Small intestine (tissue), 7 donors: Measurements from ENCODE around the gene HOXB9. TPM values are rescaled to one million over a fixed set of nuclear protein-coding genes. Genes with fewer than 3 reads are reported as not detected.

Source experiments
- DNase-seq, 2 donors: peaks; one replicate each; pipeline versions ENCODE4 v3.0.0 to v3.0.0-alpha.2; 2013
- FAIRE-seq: peaks from 2 replicates; lab custom pipeline; 2012; peaks lifted over from hg19 to GRCh38; lab: Jason Lieb, UNC
- H3K27ac ChIP-seq, 3 donors: one replicate each; pipeline ENCODE4 v1.5.1; 2013; ENCODE audit warnings: low read length in 2 of 3, mild to moderate bottlenecking in 2 of 3, control low read depth in 1 of 3, inconsistent platforms in 1 of 3, low read depth in 1 of 3, moderate library complexity in 1 of 3
- H3K27me3 ChIP-seq, 3 donors: one replicate each; pipeline ENCODE4 v1.6.1; 2013; ENCODE audit warnings: low read length in 3 of 3, inconsistent platforms in 1 of 3; ENCODE audit not compliant: control insufficient read depth in 3 of 3, insufficient read depth in 3 of 3
- H3K36me3 ChIP-seq, 3 donors: one replicate each; pipeline ENCODE4 v1.6.1; 2013; ENCODE audit warnings: low read length in 3 of 3, inconsistent platforms in 1 of 3, low read depth in 1 of 3, mild to moderate bottlenecking in 1 of 3, moderate library complexity in 1 of 3; ENCODE audit not compliant: control insufficient read depth in 3 of 3, insufficient read depth in 2 of 3
- H3K4me1 ChIP-seq, 3 donors: one replicate each; pipeline ENCODE4 v1.6.1; 2013; ENCODE audit warnings: low read length in 2 of 3, inconsistent platforms in 1 of 3, low read depth in 1 of 3, mild to moderate bottlenecking in 1 of 3, moderate library complexity in 1 of 3; ENCODE audit not compliant: control insufficient read depth in 3 of 3, insufficient read depth in 2 of 3
- H3K4me3 ChIP-seq, 3 donors: one replicate each; pipeline ENCODE4 v1.5.1; 2013; ENCODE audit warnings: low read length in 3 of 3, control low read depth in 1 of 3, inconsistent platforms in 1 of 3, low read depth in 1 of 3, mild to moderate bottlenecking in 1 of 3, moderate library complexity in 1 of 3
- H3K9me3 ChIP-seq, 2 donors: one replicate each; pipeline ENCODE4 v1.6.1; 2013; ENCODE audit warnings: low read depth in 1 of 2, low read length in 1 of 2; ENCODE audit not compliant: control insufficient read depth in 2 of 2, insufficient read depth in 1 of 2
- WGBS, 3 donors: extraction: QIAGEN DNeasy Blood & Tissue Kit; methylation state at CpG; one replicate each; pipeline ENCODE4 v1.1.7; 2013; 5-methylcytosine and 5-hydroxymethylcytosine counted together
- polyA plus RNA-seq, 4 donors: library from polyadenylated mRNA; stranded (reverse) in 3 of 4; unstranded in 1 of 4; fragments of 200-250 nt in 3 of 4; fragments of 120-200 nt in 1 of 4; gene quantifications; one replicate each; pipeline versions ENCODE4 v1.2.1 to v1.2.3, GENCODE V29; 2013
- donor health status: healthy with polysubstance abuse.
- donor health status: control.
- donor health status: control.
- donor health status: Bipolar disorder and iron deficiency.
- donor health status: healthy.

Gene HOXB9
- polyA plus RNA-seq, 4 donors, result 0.07 to 16.7 (median 0.54) TPM; not detected in 1

- H3K36me3 ChIP-seq, result no peaks in the 10 kb centered on the region
- FAIRE-seq (no peak), DNase-seq (no peak)
- no peak overlapping the region for H3K27ac ChIP-seq
- peaks cover 14 to 98% (median 61%) of the 10 kb centered on the region in 3 donors for H3K27me3 ChIP-seq
- H3K4me3 ChIP-seq, result peak overlapping the region in 1 of 3 donors; percentile 8
- H3K9me3 ChIP-seq, result no peaks in the 10 kb centered on the region
- peaks cover 0 to 17% (median 0%) of the 10 kb centered on the region in 3 donors for H3K4me1 ChIP-seq
- WGBS, 3 donors, result 14 to 35% (median 24%) methylated on average over 17 of the region's 17 CpGs
These were observed 10.0 kb downstream of the HOXB9 start for GRCh38 chr17:48615963-48616716.

GRCh38 chr17:48615047-48615962, 10.9 kb downstream of the HOXB9 start, which contains the start of gene HOXB8:
TSS of gene HOXB8 (minus strand) at chr17:48615292. CDS start at chr17:48614704, 588 bp downstream.
- FAIRE-seq (no peak), DNase-seq (no peak)
- peaks cover 14 to 98% (median 53%) of the 10 kb centered on the region in 3 donors for H3K27me3 ChIP-seq
- H3K36me3 ChIP-seq, result no peaks in the 10 kb centered on the region
- H3K4me3 ChIP-seq, result peak within 1 kb of the TSS; percentile 7 to 41 (median 21)
- 16 to 19% (median 16%) methylated on average over 41 of the region's 41 CpGs for WGBS, 3 donors
- no peak within 1 kb of the TSS for H3K27ac ChIP-seq
- no peaks in the 10 kb centered on the region for H3K9me3 ChIP-seq
- peaks cover 0 to 23% (median 0%) of the 10 kb centered on the region in 3 donors for H3K4me1 ChIP-seq

GRCh38 chr17:48613862-48614694, 12.1 kb downstream of the HOXB9 start:
- H3K4me3 ChIP-seq, result peak overlapping the region; percentile 7 to 41 (median 21)
- H3K27me3 ChIP-seq, result peaks cover 14 to 98% (median 51%) of the 10 kb centered on the region in 3 donors
- DNase-seq (no peak), FAIRE-seq (no peak)
- H3K4me1 ChIP-seq, result peaks cover 0 to 21% (median 0%) of the 10 kb centered on the region in 3 donors
- H3K27ac ChIP-seq, result no peak overlapping the region
- 5 to 8% (median 8%) methylated on average over 55 of the region's 55 CpGs for WGBS, 3 donors
- no peaks in the 10 kb centered on the region for H3K9me3 ChIP-seq
- H3K36me3 ChIP-seq, result no peaks in the 10 kb centered on the region

- FAIRE-seq (no peak), DNase-seq (peak in 1 of 2 donors; percentile 62)
- H3K36me3 ChIP-seq, result no peaks in the 10 kb centered on the region
- peaks cover 14 to 98% (median 53%) of the 10 kb centered on the region in 3 donors for H3K27me3 ChIP-seq
- 2 to 10% (median 9%) methylated on average over 61 to 67 of the region's 67 CpGs for WGBS, 3 donors
- H3K4me1 ChIP-seq, result peaks cover 0 to 16% (median 0%) of the 10 kb centered on the region in 3 donors
- peak overlapping the region; percentile 16 to 36 (median 25) for H3K4me3 ChIP-seq
- H3K9me3 ChIP-seq, result no peaks in the 10 kb centered on the region
- peak overlapping the region in 1 of 3 donors; percentile 62 for H3K27ac ChIP-seq
These were observed 13.1 kb downstream of the HOXB9 start for GRCh38 chr17:48612854-48613691.

GRCh38 chr17:48612456-48612853, 13.7 kb downstream of the HOXB9 start:
- 7 to 10% (median 9%) methylated on average over 15 of the region's 15 CpGs for WGBS, 3 donors
- Histone ChIP-seq H3K36me3 (peaks cover 0 to 3% (median 0%) of the 10 kb centered on the region in 3 donors), H3K4me1 (peaks cover 0 to 16% (median 0%) of the 10 kb centered on the region in 3 donors), H3K27me3 (peaks cover 10 to 98% (median 47%) of the 10 kb centered on the region in 3 donors), H3K27ac (peak overlapping the region in 1 of 3 donors; percentile 24), H3K4me3 (peak overlapping the region; percentile 16 to 30 (median 25)), H3K9me3 (no peaks in the 10 kb centered on the region)
- no peak for FAIRE-seq
- no peak for DNase-seq

- H3K4me1 ChIP-seq, result peaks cover 0 to 16% (median 0%) of the 10 kb centered on the region in 3 donors
- WGBS, 3 donors, result 10 to 13% (median 13%) methylated on average over 32 to 36 of the region's 36 CpGs
- peaks cover 0 to 7% (median 0%) of the 10 kb centered on the region in 3 donors for H3K36me3 ChIP-seq
- H3K27me3 ChIP-seq, result peaks cover 11 to 97% (median 45%) of the 10 kb centered on the region in 3 donors
- H3K9me3 ChIP-seq, result no peaks in the 10 kb centered on the region
- H3K4me3 ChIP-seq, result peak overlapping the region in 1 of 3 donors; percentile 63
- FAIRE-seq, result no peak
- peak overlapping the region in 1 of 3 donors; percentile 70 for H3K27ac ChIP-seq
- no peak for DNase-seq
These were observed 14.3 kb downstream of the HOXB9 start for GRCh38 chr17:48611681-48612455.
